GM21825 (cell line): ENCODE measurements around the gene THBS2.
"Not testable (repeated sequence)": the region's sequence is repeated elsewhere in the genome, so short reads cannot be mapped to it uniquely, and the experiment has no call there.

Experiments used
- ATAC-seq: cut with Tn5 transposase; IDR thresholded peaks from one replicate; pipeline ENCODE4 v1.9.1; 2021; ENCODE audit warnings: mild to moderate bottlenecking, moderate library complexity; ENCODE audit not compliant: unreplicated experiment

Gene THBS2

DNA sequence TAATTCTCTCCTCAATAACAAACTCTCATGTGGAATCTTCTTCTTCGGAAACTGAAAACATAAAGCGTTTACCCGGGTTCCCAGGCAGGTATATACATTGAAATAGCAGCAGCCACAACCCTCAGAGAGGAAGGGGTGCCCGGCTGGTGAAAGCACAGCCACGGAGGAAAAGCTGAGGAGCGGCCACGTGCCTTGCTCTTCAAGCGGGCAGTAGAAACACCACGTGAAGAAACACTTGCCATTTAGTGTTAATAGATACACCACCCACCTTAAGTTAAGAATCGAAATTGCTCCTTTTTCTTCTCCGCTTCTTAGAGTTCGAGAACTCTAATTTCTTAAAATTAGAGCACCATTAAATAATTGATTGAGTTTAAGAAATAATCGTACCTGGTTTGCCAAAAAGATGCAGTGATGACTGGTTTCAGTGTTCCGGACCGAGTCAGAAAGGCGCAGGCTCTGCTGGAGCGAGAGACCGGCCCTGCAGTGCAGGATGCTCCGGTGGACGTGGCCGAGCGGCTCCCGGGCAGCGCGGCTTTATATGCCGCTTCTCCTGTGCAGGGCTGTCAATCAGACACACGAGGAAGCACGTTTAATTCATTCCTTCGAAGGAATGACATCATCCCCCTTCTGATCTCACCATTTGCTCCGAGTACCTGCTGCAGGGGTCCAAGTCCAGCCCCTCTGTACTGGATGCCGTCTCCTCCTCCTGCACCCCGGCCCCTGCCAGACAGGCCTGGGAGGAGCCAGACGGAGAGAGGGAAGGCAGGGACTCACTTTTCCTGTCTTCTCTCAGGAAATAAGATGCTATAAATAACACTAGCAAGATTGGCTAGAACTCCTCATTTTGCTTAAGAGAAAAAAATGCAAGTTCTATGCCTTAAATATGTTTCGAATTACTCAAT lies at the start of gene THBS2:
Gene THBS2, minus strand, starts transcription at position 510 of the 902 bp plus-strand sequence. CDS start 3,062 bp downstream, outside the sequence.
- no peak for ATAC-seq

GRCh38 chr6:169302716-169303115 lies 49.1 kb upstream of the THBS2 start:
- ATAC-seq: no peak

DNA sequence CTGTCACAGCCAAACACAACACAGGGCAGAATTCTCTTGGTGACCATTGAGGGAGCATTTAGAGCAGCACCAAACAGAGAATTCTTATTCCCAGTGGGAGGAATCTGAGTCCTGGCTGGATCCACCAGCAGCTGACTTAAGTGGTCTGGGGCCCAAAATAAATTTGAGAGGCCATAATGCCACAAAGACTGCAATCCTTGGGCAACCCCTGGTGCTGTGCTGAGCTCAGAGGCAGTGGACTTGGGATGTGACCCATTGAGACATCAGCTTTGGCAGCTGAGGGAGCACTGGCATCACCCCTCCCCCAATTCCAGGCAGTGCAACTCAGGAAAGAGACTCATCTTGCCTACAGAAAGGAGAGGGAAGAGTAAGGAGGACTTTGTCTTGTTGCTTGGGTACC lies 48.6 kb upstream of the THBS2 start:
- ATAC-seq: no peak

- no peak for ATAC-seq
Measured at GRCh38 chr6:169300916-169301315, 47.3 kb upstream of the THBS2 start.

GRCh38 chr6:169298626-169299025 lies 45.0 kb upstream of the THBS2 start:
- ATAC-seq: not testable (repeated sequence)

DNA sequence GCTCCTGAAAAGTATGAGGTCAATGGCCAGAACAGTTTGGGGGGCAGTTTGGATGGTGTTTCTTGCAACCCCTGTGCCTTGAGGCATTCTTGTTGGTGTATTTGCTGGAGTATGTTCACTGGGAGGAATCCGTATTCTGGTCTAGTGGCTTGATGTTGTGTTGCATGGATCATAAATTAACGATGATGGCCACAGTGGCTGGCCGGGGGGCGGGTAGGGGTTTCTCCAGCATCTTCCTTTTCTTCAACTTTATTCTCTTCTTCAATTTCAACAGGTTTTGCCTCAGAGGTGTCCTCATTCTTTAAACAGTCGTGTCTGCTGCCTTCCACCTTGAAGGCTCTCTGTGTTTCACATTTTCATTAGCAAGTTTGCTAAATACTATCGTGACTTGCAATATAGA lies 43.0 kb upstream of the THBS2 start:
- ATAC-seq: no peak

- no peak for ATAC-seq
Measured at GRCh38 chr6:169296170-169296569, 42.5 kb upstream of the THBS2 start.

DNA sequence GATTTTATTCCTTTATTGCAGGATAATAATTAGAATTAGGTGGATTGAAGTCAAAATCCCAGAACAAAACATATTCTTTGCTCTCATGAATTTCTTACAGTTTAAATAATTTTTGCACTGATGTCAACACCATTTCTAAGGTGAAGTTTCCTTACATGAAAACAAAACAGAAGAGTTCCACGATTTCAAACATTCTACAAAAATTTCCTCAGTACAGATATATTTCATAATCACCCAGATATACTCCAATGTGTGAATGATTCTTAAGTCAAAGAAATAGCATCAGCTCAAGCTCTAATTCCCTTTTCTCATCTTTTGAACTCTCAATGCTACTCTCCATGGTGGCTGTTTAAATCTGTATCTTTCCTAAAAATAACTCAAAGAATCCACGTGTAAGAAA lies 39.5 kb upstream of the THBS2 start:
- no peak for ATAC-seq

DNA sequence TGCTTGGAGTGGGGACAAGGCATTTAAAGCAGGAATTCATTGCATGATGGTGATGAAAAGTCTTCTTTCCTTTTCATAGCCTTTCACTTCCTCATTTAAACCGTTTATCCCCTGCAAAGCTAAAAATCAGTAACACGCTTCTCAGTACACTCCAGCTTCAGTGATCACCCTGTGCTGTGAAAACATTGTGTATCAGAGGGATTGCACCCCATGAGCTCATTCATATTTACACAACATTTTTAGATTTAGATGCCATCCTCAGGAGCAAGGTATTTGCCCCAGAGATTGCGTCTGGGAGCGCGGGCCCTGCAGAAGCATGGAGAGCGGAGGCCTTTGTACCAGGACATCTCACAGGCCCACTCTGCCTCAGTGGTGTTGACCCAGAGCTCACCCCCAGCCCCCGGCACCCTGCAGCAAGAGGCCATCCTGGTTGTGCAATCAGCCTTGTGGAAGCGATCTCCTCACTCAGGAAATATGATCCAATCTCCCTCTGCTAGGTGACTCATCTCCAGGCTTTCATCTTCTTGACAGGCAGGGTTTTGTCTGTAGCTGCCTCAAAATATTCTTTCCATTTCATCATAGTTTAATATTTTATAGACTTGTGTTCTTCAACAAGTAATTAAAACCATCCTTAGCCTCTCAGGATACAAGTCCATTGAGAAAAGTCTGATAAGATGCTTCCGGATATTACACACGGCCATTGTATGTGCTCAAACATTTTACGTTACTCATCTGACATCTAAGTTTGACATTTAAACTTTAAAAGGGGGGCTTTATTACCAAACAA lies 38.9 kb upstream of the THBS2 start:
- ATAC-seq: no peak

GRCh38 chr6:169291646-169292337 lies 38.1 kb upstream of the THBS2 start:
- no peak for ATAC-seq

- ATAC-seq: no peak
Measured at GRCh38 chr6:169291148-169291547, 37.5 kb upstream of the THBS2 start.

GRCh38 chr6:169289619-169290339 lies 36.1 kb upstream of the THBS2 start:
- no peak for ATAC-seq

DNA sequence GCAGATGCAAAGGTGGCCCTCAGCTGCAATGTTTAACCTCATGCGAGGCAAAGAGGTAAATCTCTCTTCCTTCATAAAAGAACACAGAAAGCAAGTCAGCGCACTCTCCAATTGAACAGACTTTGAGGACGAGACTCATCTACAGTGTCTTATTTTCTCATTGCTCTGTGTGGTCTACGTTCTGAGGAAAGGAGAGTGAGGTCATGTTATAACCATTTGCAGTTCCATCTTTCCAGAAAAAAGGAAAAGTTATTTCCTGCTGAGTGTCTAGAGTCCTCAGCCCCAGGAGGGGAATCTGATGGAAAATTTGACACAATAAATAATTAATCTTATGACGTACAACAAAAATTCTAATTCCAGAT lies 35.6 kb upstream of the THBS2 start:
- ATAC-seq: no peak

DNA sequence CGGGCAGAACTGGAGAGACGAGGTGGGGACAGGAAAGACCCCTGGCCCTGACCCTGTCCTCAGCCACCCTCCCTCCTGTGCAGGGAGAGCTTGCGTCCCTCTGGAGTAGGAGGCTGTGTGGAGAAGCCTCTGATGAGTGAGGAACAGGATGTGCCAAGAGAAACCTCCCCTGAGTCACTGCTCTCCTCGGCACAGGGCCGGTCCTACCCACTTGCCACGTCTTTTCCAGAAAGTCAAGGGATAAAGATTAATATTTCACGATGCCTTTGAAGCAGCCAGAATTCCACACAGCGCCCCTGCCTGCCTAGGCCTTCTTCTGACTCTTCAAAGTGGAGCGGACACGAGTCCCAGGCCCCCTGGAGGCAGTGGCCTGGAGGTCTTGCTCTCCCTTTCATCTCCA lies 34.9 kb upstream of the THBS2 start:
- ATAC-seq: no peak

DNA sequence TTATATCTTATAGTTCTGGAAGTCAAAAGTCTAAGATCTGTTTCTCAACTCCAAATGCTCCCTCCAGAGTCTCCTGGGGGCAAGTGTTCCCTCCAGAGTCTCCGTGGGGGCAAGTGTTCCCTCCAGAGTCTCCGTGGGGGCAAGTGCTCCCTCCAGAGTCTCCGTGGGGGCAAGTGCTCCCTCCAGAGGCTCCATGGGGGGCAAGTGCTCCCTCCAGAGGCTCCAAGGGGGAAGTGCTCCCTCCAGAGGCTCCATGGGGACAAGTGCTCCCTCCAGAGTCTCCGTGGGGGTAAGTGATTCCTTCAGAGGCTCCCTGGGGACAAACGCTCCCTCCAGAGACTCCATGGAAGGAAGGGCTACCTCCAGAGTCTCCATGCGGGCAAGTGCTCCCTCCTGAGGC lies 34.0 kb upstream of the THBS2 start:
- ATAC-seq: no peak

DNA sequence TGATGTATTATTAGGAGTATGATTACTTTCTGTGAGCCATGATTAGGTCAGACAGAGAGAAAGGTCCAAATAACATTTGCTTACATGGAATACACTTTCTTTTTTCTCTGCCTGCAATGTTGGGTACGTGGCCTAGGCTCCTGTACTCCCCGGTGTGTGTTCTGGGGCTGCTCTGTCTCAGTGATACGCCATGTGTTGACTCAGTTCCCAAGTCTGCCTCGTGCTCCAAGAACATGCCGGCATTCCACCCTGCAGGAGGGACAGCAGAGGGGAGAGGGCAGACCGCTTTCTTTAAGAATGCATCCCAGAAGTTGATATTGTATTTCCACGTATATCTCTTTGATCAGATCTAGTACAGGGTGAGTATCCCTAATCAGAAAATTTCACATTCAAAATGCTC lies 33.3 kb upstream of the THBS2 start:
- no peak for ATAC-seq

GRCh38 chr6:169285165-169285564 lies 31.5 kb upstream of the THBS2 start:
- no peak for ATAC-seq

- ATAC-seq: no peak
Measured at GRCh38 chr6:169283924-169284323, 30.3 kb upstream of the THBS2 start.

- no peak for ATAC-seq
Measured at GRCh38 chr6:169282043-169282442, 28.4 kb upstream of the THBS2 start.

GRCh38 chr6:169277619-169278018 lies 24.0 kb upstream of the THBS2 start:
- no peak for ATAC-seq

DNA sequence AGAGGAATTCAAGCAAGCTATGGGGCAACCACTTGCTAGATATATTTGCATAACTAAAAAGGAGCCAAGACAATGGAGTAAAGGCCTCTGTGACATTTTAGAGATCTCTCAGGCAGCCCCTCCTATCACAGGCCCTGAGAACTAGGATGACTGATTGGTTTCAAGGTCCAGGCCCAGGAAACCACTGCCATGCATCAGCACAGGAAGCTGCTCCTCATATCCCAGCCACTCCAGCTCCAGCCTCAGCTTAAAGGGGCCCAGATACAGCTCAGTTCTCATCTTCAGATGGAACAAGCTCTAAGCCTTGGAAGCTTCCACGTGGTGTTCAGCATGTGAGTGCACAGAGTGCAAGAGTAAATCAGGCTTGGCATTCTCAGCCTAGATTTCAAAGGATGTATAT lies 21.1 kb upstream of the THBS2 start:
- ATAC-seq: no peak
